AG08395 (cell line): ENCODE results near the gene MATCAP1.

Experiments
- DNase-seq: peaks from one replicate; pipeline ENCODE4 v3.0.0; 2012; ENCODE audit warnings: mixed read lengths, low spot score

Gene MATCAP1

DNA sequence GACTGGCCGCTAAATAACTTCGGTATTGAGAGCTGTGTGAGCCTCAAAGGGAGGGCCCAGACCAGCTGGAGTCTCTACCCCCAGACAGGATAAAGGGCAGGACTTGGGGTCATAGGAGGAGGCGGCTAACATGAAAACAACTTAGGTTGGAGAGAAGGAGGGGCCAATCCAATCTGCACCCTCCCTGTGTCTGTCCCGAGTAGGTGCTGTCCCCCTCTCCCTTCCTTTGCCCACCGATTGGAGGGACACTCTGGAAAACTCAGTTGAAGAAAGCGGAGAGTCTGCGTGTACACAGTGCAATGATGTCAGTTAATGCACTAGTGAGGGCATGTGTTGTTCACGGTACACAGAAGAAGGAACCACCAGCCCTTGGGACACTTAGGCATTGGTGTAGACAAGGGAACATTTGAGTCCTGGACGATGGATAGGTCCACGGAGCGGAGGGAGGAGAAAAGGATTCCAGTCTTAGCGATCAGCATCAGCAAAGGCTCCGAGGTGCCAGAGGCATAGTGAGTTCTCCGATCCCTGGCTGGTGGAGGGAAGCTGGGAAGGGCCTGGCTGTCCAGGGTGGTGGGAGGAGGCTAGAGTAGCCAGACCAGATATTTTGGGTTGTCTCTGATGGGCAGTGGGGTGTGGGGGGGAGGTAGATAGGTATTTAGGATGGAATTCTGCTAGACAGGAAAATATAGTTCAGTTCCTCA is 12.7 kb downstream of the MATCAP1 start:
- no peak for DNase-seq

DNA sequence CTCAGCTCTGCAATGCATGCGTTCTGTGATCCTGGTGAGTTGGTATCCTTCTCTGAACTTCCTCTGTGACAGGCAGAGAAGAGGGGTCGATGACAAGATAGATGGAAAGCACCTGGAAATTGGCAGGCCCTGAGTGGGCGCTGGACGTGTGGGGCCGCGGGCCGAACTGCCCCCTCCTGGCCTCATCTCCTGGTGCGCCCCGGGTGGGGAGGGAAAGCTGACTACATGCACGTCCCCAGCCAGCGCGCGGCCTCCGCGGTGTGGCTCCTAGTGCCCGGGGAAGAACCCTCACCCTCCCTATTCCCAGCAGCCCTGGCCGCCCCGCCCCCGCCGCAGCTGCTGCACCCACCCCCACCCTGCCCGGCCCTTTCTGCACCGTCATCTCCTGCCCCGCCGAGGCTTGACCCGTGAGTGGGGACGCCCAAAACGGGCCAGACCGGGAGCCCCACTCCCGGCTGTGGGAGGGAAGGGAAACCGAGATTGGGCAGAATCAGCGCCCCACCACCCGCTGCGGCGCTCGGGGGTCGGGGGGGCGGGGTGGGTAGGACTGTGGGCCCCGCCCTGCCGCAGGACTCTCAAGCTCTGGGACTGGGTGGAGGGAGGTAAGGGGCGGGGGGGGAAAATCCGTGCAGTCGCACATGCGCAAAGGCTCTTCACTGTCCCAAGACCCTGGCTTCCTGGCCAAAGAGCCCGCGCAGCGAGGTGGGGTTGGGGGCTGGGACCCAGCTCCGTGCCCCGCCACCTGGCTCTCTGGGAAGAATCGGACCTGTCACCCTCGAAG is 13.4 kb downstream of the MATCAP1 start, which contains the start of gene NOL3:
Gene NOL3 (plus strand): TSS at position 371 of the 781 bp plus-strand sequence.
- peak; percentile 83 for DNase-seq

DNA sequence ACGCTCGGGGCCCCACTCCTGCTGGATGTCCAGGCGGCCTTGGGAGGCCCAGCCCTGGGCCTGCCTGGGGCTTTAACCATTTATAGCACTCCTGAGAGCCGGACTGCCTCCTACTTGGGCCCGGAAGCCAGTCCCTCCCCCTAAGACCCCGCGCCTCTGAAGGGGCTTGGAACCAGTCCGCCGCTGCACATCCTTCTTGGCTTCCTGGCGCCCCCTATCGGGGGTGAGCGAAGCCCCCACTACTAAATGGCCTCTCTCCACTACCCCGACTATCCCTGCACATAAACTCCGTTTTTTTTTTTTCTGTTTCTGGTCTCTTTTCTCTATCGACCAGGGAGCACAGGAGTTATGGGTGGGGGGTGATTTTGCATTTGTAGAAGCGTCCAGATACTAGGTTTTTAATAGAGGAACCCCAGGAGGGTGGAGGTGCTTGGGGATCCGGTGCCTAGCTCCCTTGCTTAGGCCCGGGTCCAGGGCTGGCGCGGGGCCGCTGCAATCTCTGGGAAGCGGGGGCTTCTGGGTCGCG is 14.1 kb downstream of the MATCAP1 start:
- no peak for DNase-seq

- no peak for DNase-seq
Measured at GRCh38 chr16:67169011-67169451, 14.7 kb downstream of the MATCAP1 start.

- no peak for DNase-seq
Measured at GRCh38 chr16:67167588-67167987, 16.2 kb downstream of the MATCAP1 start.

DNA sequence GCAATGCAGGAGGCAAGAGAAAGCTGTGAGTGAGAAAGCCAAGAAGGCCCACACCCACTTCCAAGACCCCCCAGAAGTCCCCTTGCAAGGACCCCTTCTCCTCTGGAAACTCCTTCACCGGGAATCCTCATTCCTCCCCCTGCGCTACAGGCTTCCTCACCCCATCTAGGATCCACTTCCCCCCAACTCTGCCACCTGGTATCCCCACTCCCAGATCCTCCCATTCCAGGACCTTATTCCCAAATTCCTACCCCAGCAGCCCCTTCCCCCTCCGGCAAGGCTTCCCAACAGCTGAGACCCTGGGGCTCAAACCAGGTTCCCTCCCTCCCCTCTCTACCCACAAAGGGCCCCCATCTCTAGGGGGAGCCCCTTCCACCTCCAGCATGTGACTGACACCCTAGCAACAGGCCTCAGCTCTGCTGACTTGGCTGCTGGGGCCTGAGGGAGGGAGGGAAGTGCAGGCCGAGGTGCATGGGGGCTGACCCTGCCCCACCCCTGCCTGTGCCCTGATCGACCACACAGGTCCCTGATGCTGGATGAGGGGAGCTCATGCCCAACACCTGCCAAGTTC is 17.1 kb downstream of the MATCAP1 start:
- DNase-seq = no peak

DNA sequence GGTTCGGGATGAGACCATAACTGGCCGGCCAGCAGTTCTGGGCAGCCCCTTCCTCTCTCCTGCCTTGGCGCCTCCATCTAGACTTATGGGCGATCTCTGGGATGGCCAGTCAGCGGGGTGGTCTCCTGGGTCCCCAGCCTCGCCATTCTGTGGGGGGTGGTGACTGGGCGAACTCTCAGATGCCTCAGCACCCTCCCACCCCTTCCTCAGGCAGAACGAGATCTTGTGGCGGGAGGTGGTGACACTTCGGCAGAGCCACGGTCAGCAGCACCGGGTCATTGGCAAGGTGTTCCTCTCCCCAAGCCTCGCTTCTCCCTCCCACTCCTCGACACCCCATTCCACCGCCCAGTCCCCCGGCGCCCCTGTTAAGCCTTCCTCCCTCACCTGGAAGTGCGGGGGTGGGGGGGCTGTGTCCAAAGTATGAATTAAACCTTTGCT is 17.6 kb downstream of the MATCAP1 start:
- no peak for DNase-seq

DNA sequence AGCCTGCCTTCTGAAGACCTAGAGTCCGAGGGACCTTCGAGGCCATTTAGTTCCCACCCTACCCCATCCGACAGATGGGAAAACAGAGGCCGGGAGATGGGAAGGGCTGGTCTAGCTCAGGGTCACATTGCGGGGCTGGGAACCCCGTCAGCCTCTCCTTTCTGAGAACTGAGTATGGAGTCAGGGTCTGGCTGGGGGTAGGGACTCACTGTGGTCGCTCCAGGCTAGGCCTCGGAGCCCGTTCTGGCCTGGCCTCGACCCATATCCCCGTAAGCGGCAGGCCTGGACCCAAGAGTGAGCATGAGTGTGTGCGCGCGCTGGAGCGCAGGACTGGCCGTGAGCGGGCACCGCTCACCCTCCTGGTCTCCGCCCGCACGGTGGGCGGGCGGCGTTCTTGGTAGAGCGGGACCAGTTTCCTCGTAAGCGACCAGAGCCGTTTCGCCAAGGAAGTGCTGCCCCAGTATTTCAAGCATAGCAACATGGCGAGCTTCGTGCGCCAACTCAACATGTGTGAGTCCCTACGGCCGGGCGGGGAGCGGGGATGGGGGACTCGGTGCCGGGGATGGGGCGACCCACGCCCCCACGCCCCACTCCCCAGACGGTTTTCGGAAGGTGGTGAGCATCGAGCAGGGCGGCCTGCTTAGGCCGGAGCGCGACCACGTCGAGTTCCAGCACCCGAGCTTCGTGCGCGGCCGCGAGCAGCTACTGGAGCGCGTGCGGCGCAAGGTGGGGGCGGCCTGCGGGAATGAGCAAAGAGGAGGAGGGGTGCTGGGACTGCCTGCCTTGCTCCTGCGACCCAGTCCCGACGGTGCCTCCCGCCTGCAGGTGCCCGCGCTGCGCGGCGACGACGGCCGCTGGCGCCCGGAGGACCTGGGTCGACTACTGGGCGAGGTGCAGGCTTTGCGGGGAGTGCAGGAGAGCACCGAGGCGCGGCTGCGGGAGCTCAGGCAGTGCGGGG is 18.4 kb downstream of the MATCAP1 start:
- DNase-seq = no peak

DNA sequence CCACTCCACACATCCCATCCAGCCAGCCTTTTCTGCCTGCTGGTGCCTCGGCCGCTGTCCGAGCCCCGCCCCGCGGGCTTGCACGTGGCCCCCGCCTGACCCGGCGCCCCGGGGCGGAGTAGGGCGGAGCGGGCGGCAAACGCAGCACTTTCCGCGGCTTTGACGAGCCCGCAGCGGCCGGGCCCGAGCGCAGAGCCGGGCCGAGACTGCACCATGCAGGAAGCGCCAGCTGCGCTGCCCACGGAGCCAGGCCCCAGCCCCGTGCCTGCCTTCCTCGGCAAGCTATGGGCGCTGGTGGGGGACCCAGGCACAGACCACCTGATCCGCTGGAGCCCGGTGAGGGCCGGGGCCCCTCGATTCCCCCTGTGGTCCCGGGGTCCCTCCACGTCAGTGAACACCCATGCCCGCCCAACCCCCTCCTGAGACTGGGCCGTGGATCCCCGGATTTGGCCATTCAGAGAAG is 19.1 kb downstream of the MATCAP1 start, which contains the start of gene HSF4:
Gene HSF4 (plus strand): TSS at position 147 of the 463 bp plus-strand sequence. CDS start 67 bp downstream, at position 214.
- peak; percentile 47 for DNase-seq

GRCh38 chr16:67163999-67164558 is 19.7 kb downstream of the MATCAP1 start:
- DNase-seq = no peak

DNA sequence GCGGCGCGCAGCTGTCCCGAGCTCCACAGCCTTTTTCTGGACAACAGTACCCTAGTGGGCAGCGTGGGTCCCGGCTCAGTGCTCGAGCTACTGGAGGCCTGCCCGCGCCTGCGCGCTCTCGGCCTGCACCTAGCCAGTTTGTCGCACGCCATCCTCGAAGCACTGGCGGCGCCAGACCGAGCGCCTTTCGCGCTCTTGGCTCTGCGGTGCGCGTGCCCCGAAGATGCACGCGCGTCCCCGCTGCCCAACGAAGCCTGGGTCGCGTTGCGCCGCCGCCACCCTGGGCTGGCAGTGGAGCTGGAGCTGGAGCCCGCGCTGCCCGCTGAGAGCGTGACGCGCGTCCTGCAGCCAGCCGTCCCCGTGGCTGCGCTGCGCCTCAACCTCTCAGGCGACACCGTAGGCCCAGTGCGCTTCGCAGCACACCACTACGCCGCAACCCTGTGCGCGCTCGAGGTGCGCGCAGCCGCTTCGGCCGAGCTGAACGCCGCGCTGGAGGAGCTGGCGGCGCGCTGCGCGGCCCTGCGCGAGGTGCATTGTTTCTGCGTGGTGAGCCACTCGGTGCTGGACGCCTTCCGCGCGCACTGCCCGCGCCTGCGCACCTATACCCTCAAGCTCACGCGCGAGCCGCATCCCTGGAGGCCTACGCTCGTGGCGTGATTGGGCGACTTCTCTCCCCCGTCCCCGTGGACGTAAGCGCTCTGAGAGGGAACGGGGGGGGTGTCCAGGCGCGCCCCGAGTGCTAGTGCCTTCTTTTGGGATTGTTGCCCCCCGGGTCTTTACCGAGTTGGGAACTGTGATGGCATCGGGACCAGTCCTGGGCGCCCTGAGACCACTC is 20.4 kb downstream of the MATCAP1 start:
- no peak for DNase-seq

DNA sequence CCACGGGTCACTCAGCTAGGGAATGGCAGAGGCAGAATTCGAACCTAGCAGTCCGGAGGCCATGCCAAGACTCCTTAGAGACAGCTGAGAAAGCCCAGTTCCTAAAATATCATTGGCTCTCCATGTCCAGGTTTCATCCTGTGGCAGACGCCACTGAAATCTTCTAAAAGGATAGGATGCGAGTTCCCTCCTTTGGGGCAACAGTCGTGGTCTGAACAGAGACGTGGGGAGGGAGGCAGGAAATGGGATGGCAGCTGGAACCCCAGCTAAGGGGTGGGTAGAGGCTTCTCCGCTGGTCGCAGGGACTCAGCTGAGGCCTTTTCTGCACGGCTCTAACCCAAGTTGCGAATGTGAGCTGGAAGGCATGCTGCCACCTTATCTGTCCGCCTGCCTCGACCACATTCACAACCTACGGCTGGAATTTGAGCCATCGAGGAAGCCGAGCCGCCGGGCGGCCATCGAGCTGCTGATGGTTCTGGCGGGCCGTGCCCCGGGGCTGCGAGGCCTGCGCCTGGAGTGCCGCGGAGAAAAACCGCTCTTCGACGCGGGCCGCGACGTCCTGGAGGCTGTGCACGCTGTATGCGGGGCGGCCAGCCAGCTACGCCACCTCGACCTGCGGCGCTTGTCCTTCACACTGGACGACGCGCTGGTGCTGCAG is 21.1 kb downstream of the MATCAP1 start:
- no peak for DNase-seq

- DNase-seq = no peak
Measured at GRCh38 chr16:67161595-67162058, 22.1 kb downstream of the MATCAP1 start.

DNA sequence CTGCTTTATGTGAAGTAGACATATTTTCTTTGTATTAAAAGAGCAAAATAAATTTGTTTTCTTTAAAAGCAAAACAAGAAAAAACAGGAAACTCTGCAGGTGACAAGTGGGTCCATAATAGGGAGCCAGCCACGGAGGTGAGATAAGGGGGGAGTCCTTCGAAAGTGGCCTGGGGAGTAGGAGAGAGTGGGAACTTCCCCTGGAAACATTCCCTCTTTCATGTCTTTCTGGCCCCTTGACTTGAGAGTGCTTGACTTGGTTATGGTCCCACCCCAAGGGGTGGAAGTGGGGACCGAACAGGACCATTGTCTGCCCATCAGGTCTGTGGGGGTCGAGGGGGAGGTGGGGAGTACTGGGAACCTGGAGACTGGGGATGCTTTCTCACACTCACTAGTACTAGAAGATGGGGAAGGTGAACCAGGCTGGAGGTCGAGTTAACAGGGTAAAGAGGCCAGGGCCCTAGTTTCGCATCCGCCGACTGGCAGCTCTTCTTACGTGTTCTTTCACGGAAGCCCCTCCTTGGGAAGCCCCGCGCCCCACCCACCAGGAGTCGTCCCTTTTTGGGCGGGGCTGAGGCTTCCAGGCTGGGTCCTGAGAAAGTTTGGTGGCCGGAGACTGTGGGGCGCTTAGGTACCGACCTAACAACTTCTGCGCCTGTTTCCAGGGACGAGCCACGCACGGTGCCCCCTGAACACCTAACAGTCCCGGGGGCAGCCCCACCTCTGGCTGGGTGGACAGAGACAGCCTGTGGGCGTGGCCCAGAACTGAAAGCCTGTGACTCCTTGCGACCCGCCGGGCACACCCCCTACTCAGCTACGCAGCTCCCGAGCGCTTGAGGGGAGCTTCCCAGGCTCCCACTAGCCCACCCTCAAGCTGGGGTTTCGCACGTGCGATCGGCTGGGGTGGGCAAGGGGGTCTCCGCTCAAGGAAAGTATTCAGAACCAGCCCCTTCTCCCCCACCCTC is 24.8 kb downstream of the MATCAP1 start:
- no peak for DNase-seq

DNA sequence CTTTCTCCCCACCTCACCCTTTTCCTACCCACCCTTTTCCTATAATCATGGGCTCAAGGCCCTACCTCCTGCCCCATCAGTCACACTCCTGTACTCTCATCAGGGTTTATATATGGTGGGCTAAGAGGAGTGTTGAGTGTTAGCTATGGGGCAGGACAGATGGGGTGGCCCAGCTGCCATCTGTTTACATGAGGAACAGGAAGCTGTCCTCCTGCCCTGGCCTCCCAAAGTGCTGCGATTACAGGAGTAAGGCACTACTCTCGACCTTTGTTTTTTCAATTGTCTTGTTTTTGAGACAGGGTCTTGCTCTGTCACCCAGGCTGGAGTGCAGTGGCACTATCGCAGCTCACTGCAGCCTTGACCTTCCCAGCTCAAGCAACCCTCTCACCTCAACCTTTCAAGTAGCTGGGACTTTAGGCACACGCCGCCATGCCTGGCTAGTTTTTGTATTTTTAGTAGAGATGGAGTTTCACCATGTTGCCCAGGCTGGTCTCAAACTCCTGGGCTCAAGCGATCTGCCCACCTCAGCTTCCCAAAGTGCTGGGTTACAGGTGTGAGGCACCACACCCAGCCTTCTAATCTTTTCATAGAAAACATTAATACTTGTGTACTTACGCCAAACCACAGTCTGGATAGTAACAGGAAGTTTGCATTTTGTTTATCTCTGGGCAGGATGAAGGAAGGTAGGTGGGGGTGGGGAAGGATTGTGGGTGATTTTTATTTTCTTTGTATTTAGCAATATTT is 25.7 kb downstream of the MATCAP1 start:
- no peak for DNase-seq

GRCh38 chr16:67157106-67157748 is 26.5 kb downstream of the MATCAP1 start:
- no peak for DNase-seq
